Embryonic facial prominence (tissue), 1 donor: ENCODE measurements around the gene OSBPL9.

Experiments
- DNase-seq: peaks from one replicate; pipeline ENCODE4 v3.0.0-alpha.2; 2016; ENCODE audit errors: extremely low spot score

OSBPL9 gene

GRCh38 chr1:51735746-51736254 lies 118.9 kb downstream of the OSBPL9 start:
- no peak for DNase-seq

GRCh38 chr1:51736702-51737101 lies 119.8 kb downstream of the OSBPL9 start:
- DNase-seq: no peak

- DNase-seq: no peak
Measured at GRCh38 chr1:51738681-51739080, 121.8 kb downstream of the OSBPL9 start.

- no peak for DNase-seq
Measured at GRCh38 chr1:51740652-51741051, 123.8 kb downstream of the OSBPL9 start.

GRCh38 chr1:51741121-51741681 lies 124.3 kb downstream of the OSBPL9 start:
- no peak for DNase-seq

- no peak for DNase-seq
Measured at GRCh38 chr1:51744506-51745303, 127.8 kb downstream of the OSBPL9 start.

GRCh38 chr1:51745304-51745570 lies 128.3 kb downstream of the OSBPL9 start:
- no peak for DNase-seq

GRCh38 chr1:51749151-51749550 lies 132.3 kb downstream of the OSBPL9 start:
- no peak for DNase-seq

GRCh38 chr1:51750218-51750617 lies 133.3 kb downstream of the OSBPL9 start:
- no peak for DNase-seq

GRCh38 chr1:51750729-51751128 lies 133.8 kb downstream of the OSBPL9 start:
- DNase-seq: no peak

GRCh38 chr1:51752073-51752948 lies 135.4 kb downstream of the OSBPL9 start:
- DNase-seq: no peak

GRCh38 chr1:51753969-51754368 lies 137.1 kb downstream of the OSBPL9 start:
- no peak for DNase-seq

GRCh38 chr1:51754666-51755065 lies 137.8 kb downstream of the OSBPL9 start:
- DNase-seq: no peak

- DNase-seq: no peak
Measured at GRCh38 chr1:51755437-51755836, 138.5 kb downstream of the OSBPL9 start.

GRCh38 chr1:51756290-51756689 lies 139.4 kb downstream of the OSBPL9 start:
- no peak for DNase-seq

GRCh38 chr1:51758310-51758709 lies 141.4 kb downstream of the OSBPL9 start:
- DNase-seq: no peak

- DNase-seq: no peak
Measured at GRCh38 chr1:51760872-51761271, 144.0 kb downstream of the OSBPL9 start.

- no peak for DNase-seq
Measured at GRCh38 chr1:51761351-51761750, 144.5 kb downstream of the OSBPL9 start.

- peak; percentile 51 for DNase-seq
Measured at GRCh38 chr1:51768971-51769588, 152.2 kb downstream of the OSBPL9 start.

- no peak for DNase-seq
Measured at GRCh38 chr1:51776408-51776807, 159.5 kb downstream of the OSBPL9 start.

- no peak for DNase-seq
Measured at GRCh38 chr1:51780927-51781326, 164.0 kb downstream of the OSBPL9 start.

- no peak for DNase-seq
Measured at GRCh38 chr1:51784997-51785421, 168.1 kb downstream of the OSBPL9 start.
